ENCODE measurements around the gene CTBP2.

DNA sequence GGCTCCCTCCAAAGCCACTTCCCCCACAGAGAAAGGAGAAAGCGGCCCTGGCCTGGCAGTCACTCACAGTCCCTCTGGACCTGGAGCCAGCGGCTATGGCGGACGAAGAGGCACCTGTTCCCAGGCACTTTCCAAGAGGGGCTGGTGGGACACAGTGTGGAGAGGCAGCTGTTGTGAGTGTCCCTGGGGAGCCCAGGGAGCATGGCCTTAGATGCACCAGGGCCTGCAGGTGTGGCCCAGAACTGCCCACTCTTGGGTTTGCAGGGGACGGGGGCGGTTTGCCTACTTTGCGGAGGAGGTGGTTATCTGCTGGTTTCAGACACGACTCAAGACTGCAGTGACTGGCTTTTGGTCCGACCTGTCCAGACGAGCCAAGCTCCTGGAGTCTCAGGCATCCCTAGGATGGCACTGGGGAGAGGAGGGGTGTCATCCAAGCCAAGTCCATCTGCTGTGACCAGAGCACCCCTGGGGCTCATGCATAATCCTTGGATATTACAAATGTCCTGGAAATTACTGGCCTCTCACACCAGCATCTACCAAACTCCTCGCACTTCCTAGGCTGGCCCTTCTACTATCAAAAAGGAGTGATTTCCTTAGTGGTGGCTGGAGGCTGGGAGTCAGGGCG lies 18.4 kb downstream of the CTBP2 start:
- TF ChIP-seq POLR2A (IDR thresholded peaks at IDR 0.05) (no peak), CTCF (IDR thresholded peaks at IDR 0.05 in 8 of 11, conservative IDR thresholded peaks at IDR 0.05 in 3 of 11) (no peak)

All from spleen (tissue), 7 donors.